Thoracic aorta (tissue), 2 donors: ENCODE measurements around the gene PLEKHF1. TPM values are rescaled to one million over a fixed set of nuclear protein-coding genes. Genes with fewer than 3 reads are reported as not detected.

Experiments used
- ATAC-seq: fragments of 150-250 bp; one replicate; pipeline ENCODE4 v1.8.0; 2017; ENCODE audit warnings: low read depth; ENCODE audit not compliant: insufficient number of reproducible peaks, low FRiP score
- DNase-seq: peaks from one replicate; pipeline ENCODE4 v3.0.0-alpha.2; 2020; ENCODE audit warnings: low spot score
- H3K27ac ChIP-seq, 2 donors: fragments of 200-600 bp; sonication (generic); 1 replicate in 1 of 2; 2 replicates in 1 of 2; pipeline ENCODE4 v1.5.1; 2016; ENCODE audit warnings: mild to moderate bottlenecking in 2 of 2, moderate library complexity in 2 of 2
- H3K27me3 ChIP-seq: fragments of 200-600 bp; sonication (generic); replicated peaks from 2 replicates; pipeline ENCODE4 v1.6.0; 2016; ENCODE audit warnings: mild to moderate bottlenecking; ENCODE audit not compliant: insufficient read depth
- H3K36me3 ChIP-seq: fragments of 200-600 bp; sonication (generic); one replicate; pipeline ENCODE4 v1.5.1; 2016
- H3K4me1 ChIP-seq, 2 donors: fragments of 200-600 bp; sonication (generic); 1 replicate in 1 of 2; 2 replicates in 1 of 2; pipeline versions ENCODE4 v1.5.1 to v1.6.0; 2016; ENCODE audit warnings: low read depth in 2 of 2, mild to moderate bottlenecking in 1 of 2; ENCODE audit not compliant: control insufficient read depth in 1 of 2
- H3K4me3 ChIP-seq: fragments of 200-600 bp; sonication (generic); 2 replicates; pipeline ENCODE4 v1.5.1; 2016; ENCODE audit warnings: mild to moderate bottlenecking
- H3K9me3 ChIP-seq: fragments of 200-600 bp; sonication (generic); 2 replicates; pipeline ENCODE4 v1.5.1; 2016
- total RNA-seq, 2 donors: library from RNA; depleted of rRNA; stranded (reverse); fragments of >200 nt; gene quantifications; one replicate each; pipeline versions ENCODE4 v1.1.0 to v1.2.3, GENCODE V29; 2016
- TF ChIP-seq, protein P1 (sequence below): fragments of 200-600 bp; sonication (generic); IDR thresholded peaks from one replicate; pipeline ENCODE4 v1.5.1; 2019; ENCODE audit warnings: antibody characterized with exemption

PLEKHF1 gene
- total RNA-seq, 2 donors from 2014 or later: 21.4 to 56.2 TPM

DNA sequence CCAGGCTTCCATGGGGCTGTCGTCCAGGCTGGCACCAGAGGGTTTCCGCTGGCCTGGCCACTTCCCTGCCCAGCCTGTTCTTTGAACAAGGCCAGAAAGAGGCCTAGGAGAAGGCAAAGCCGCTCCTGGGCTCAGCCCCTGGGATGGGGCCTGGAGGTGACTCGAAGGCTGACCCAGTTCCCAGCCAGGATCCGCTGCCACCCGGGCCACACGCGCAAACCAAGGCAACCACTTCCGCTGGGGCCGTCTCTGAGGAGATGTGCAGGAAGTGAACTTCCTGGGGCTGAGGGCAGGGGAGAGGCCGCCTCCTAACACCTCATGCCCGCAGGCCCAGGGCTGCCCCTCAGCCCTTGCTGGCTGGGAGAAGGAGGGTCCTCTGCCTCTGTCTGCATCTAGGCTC lies 15.2 kb downstream of the PLEKHF1 start:
- Histone ChIP-seq H3K4me1 (peaks cover 62 to 97% of the 10 kb centered on the region in 2 donors), H3K36me3 (peaks cover 9% of the 10 kb centered on the region), H3K27ac (peak overlapping the region; percentile 82 to 90), H3K9me3 (no peaks in the 10 kb centered on the region), H3K27me3 (no peaks in the 10 kb centered on the region), H3K4me3 (no peak overlapping the region)
- TF ChIP-seq, protein P1, sequence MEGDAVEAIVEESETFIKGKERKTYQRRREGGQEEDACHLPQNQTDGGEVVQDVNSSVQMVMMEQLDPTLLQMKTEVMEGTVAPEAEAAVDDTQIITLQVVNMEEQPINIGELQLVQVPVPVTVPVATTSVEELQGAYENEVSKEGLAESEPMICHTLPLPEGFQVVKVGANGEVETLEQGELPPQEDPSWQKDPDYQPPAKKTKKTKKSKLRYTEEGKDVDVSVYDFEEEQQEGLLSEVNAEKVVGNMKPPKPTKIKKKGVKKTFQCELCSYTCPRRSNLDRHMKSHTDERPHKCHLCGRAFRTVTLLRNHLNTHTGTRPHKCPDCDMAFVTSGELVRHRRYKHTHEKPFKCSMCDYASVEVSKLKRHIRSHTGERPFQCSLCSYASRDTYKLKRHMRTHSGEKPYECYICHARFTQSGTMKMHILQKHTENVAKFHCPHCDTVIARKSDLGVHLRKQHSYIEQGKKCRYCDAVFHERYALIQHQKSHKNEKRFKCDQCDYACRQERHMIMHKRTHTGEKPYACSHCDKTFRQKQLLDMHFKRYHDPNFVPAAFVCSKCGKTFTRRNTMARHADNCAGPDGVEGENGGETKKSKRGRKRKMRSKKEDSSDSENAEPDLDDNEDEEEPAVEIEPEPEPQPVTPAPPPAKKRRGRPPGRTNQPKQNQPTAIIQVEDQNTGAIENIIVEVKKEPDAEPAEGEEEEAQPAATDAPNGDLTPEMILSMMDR: no peak
- ATAC-seq (no peak), DNase-seq (no peak)

DNA sequence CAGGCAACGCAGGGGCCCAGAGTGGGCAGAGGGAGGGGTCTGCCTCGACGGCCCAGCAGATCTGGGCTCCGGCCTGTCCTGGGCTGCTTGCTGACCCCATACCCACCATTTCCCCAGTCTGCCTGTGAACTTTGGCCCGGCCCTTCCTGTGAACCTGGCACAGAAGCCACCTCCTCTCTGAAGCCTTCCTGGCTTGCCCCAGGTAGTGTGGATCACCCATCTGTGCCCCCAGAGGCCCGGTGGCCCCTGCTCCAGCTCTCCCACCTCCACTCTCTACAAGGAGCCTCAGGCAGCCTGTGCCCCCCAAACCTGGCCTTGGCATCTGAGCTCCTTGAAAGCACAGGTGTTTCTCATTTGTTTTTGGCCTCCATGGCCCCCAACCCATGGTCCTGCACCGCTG lies 15.7 kb downstream of the PLEKHF1 start:
- Histone ChIP-seq H3K4me3 (no peak overlapping the region), H3K4me1 (peaks cover 67 to 97% of the 10 kb centered on the region in 2 donors), H3K9me3 (no peaks in the 10 kb centered on the region), H3K36me3 (peaks cover 4% of the 10 kb centered on the region), H3K27me3 (no peaks in the 10 kb centered on the region), H3K27ac (peak overlapping the region; percentile 82 to 90)
- TF ChIP-seq, protein P1: no peak
- ATAC-seq (no peak), DNase-seq (no peak)

DNA sequence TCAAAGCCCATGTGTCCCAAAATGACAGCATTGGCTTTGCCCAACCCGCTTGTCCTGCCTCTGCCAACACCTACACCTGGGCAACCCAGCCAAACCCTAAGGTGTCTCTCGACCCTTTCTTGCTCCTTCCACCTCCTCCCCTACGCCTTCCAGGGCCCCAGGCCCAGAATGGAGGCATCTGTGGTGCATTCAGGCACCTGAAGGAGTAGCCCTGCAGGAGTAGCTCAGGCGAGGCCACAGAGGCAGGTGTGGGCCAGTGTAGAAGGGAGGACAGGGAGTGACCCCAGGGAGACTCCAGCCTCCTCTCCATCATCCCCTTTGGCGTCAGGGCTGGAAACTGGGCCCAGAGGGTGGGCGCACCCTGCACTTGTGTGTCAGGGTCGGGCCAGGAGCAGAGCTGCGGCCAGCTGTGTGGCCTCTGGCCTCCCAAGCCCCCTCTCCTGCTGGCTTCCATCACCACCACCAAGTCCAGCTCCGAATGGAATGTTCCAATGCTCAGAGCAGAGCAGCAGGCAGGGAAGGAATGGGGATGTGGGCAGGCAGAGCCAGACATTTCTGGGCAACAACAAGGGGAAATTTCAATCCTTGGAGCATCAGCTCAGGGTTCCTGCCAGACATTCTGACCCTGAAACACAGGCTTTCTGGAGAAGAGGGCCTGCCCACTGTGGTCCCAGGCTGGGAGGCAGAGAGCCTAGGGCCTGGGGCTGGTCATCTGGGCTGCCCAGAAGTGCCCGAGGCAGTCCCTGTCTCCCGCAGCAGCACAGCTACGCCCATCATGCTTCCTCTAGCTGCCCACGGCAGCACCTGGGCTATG lies 16.4 kb downstream of the PLEKHF1 start:
- no peak for DNase-seq
- no peaks in the 10 kb centered on the region for H3K9me3 ChIP-seq
- H3K27me3 ChIP-seq: no peaks in the 10 kb centered on the region
- H3K27ac ChIP-seq: peak overlapping the region; percentile 82 to 90
- TF ChIP-seq, protein P1: no peak
- peaks cover 4% of the 10 kb centered on the region for H3K36me3 ChIP-seq
- no peak overlapping the region for H3K4me3 ChIP-seq
- ATAC-seq: peak; percentile 34
- H3K4me1 ChIP-seq: peaks cover 65 to 94% of the 10 kb centered on the region in 2 donors

DNA sequence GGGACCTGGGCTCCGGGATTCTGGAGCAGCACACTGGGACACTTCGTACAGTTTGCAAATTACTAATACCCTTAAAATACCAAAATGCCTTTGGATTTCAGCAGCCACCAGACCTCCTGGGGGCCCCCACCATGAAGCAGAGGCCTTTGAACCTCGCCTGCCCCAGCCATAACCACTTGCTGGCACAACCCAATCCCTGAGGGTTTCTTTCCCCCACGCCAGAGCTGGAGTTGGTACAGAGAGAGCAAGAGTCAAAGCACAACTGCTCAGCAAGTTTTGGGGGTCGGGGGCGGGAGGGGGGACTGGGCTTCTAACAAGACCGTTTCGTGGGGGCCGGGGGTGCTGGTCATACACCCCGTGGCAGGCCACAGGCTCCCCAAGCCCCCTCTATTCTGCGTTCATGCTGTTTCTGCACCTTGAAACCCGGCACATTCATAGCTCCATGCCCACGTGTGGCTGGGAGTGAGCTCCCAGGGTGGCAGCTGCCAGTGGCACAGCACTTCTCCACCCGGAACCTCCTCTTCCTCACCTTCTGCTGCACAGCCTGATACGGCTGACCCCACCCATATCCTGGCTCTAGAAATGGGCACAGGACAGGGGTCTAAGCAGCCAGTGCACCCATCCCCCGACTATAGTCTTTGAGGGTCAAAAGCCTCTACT lies 17.1 kb downstream of the PLEKHF1 start:
- Histone ChIP-seq H3K27me3 (no peaks in the 10 kb centered on the region), H3K36me3 (no peaks in the 10 kb centered on the region), H3K27ac (peak overlapping the region; percentile 82 to 90), H3K9me3 (no peaks in the 10 kb centered on the region), H3K4me1 (peaks cover 60 to 93% of the 10 kb centered on the region in 2 donors), H3K4me3 (no peak overlapping the region)
- no peak for DNase-seq
- TF ChIP-seq, protein P1: no peak
- no peak for ATAC-seq

DNA sequence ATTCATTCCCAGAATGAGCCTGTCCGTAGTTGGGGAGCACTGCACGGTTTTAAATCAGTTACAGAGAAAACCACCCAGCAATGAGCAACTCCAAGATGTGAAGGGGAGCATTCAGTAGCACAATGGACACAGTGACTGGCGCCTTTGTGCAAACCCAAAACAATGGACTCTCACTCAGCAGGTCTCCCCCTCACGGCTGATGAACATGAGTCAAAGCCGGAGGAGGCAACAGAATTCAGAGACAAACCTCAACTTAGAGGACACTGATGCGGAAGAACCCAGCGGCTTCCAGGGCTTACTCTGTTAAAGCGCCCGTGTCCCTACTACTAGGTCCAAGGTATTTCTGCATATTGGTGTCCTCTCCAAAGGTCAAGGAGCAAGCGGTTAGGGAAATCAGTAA lies 17.7 kb downstream of the PLEKHF1 start:
- Histone ChIP-seq H3K4me3 (no peak overlapping the region), H3K4me1 (peaks cover 58 to 93% of the 10 kb centered on the region in 2 donors), H3K9me3 (no peaks in the 10 kb centered on the region), H3K27ac (peak overlapping the region; percentile 82 to 90), H3K27me3 (no peaks in the 10 kb centered on the region), H3K36me3 (no peaks in the 10 kb centered on the region)
- DNase-seq: no peak
- no peak for ATAC-seq
- TF ChIP-seq, protein P1: no peak
